ENCODE measurements around the gene CES3.

CES3 gene

DNA sequence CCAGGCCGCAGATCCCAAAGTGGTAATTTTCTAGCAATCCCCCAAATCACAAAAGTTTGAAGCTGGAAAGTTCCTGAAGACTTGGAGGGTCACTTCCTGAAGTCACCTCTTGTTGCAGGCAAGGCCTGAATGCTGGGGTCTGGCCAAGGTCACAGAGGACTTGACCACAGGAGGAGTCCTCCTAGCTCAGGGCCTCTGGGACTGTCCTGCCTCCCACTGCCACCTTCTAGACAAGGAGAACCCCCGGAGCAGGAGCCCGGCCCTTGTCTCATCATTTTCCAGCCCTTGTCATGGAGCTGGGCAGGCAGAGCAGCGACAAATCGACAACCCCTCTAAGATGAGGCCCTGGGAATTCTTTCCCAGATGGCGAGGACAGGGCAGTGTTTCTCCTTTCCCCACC lies 42.7 kb upstream of the CES3 start:
- no peak overlapping the region for H3K9ac ChIP-seq (ENCODE audit: low read length)

GRCh38 chr16:66918803-66919568 lies 42.1 kb upstream of the CES3 start, which contains the start of gene CDH16:
CDH16 (minus strand) TSS chr16:66918885; CDS start chr16:66918065, 820 bp downstream.
- Histone ChIP-seq H3K36me3 (ENCODE audit: control insufficient read depth in 1 of 2, insufficient read depth in 2 of 2, low read depth in 1 of 2, low read length in 2 of 2) (peaks cover 0 to 18% of the 10 kb centered on the region in 2 experiments), H2BK5ac (ENCODE audit: low read depth, low read length, poor library complexity, severe bottlenecking) (peak within 1 kb of the TSS; percentile 26), H2AFZ (ENCODE audit: low read depth, low read length) (no peak within 1 kb of the TSS), H3K9ac (ENCODE audit: low read length) (no peak within 1 kb of the TSS), H3K27ac (ENCODE audit: low read length, poor library complexity, severe bottlenecking) (peak within 1 kb of the TSS; percentile 34), H3K9me3 (ENCODE audit: control insufficient read depth, low read length) (no peaks in the 10 kb centered on the region), H3K4me2 (ENCODE audit: low read length, poor library complexity, severe bottlenecking) (no peak within 1 kb of the TSS), H3K27me3 (ENCODE audit: control insufficient read depth in 1 of 2, insufficient read depth in 1 of 2, low read length in 2 of 2) (peaks cover 20 to 77% of the 10 kb centered on the region in 2 experiments), H3K18ac (ENCODE audit: low read depth in 1 of 2, low read length in 2 of 2) (no peak within 1 kb of the TSS), H4K91ac (ENCODE audit: low read length) (no peak within 1 kb of the TSS), H2BK120ac (ENCODE audit: low read depth, low read length) (no peak within 1 kb of the TSS), H3K79me1 (replicated peaks; ENCODE audit: low read length, poor library complexity, severe bottlenecking) (no peaks in the 10 kb centered on the region), H3K4ac (ENCODE audit: low read depth in 1 of 2, low read length in 2 of 2) (no peak within 1 kb of the TSS), H3K23ac (ENCODE audit: low read length in 2 of 2) (no peak within 1 kb of the TSS), H4K8ac (ENCODE audit: low read length) (no peak within 1 kb of the TSS), H3K4me3 (ENCODE audit: insufficient read depth in 1 of 2, low read depth in 1 of 2, low read length in 2 of 2) (no peak within 1 kb of the TSS), H2BK15ac (ENCODE audit: low read depth, poor library complexity, severe bottlenecking) (peak within 1 kb of the TSS; percentile 8), H2BK12ac (ENCODE audit: low read length in 2 of 2) (peak within 1 kb of the TSS in 1 of 2 experiments; percentile 73), H3K4me1 (ENCODE audit: control insufficient read depth, insufficient read depth, low read depth, low read length) (peaks cover 32% of the 10 kb centered on the region), H2AK5ac (ENCODE audit: low read length, severe bottlenecking) (peak within 1 kb of the TSS; percentile 73), H3K14ac (ENCODE audit: low read length in 2 of 2) (no peak within 1 kb of the TSS)
- WGBS = 78% methylated on average over 7 of the region's 7 CpGs
- no peak for DNase-seq

More for the DNA sequence above, 42.7 kb upstream of the CES3 start:
- Histone ChIP-seq H3K4me3 (ENCODE audit: insufficient read depth in 1 of 2, low read depth in 1 of 2, low read length in 2 of 2) (no peak overlapping the region), H3K4ac (ENCODE audit: low read depth in 1 of 2, low read length in 2 of 2) (no peak overlapping the region), H2BK15ac (ENCODE audit: low read depth, poor library complexity, severe bottlenecking) (no peak overlapping the region), H3K36me3 (ENCODE audit: control insufficient read depth in 1 of 2, insufficient read depth in 2 of 2, low read depth in 1 of 2, low read length in 2 of 2) (peaks cover 0 to 14% of the 10 kb centered on the region in 2 experiments), H3K27ac (ENCODE audit: low read length, poor library complexity, severe bottlenecking) (peak overlapping the region; percentile 23), H3K9me3 (ENCODE audit: control insufficient read depth, low read length) (no peaks in the 10 kb centered on the region), H3K27me3 (ENCODE audit: control insufficient read depth in 1 of 2, insufficient read depth in 1 of 2, low read length in 2 of 2) (peaks cover 20 to 76% of the 10 kb centered on the region in 2 experiments), H3K14ac (ENCODE audit: low read length in 2 of 2) (no peak overlapping the region), H3K79me1 (replicated peaks; ENCODE audit: low read length, poor library complexity, severe bottlenecking) (no peaks in the 10 kb centered on the region), H3K18ac (ENCODE audit: low read depth in 1 of 2, low read length in 2 of 2) (no peak overlapping the region), H4K91ac (ENCODE audit: low read length) (no peak overlapping the region), H3K23ac (ENCODE audit: low read length in 2 of 2) (no peak overlapping the region), H3K4me2 (ENCODE audit: low read length, poor library complexity, severe bottlenecking) (no peak overlapping the region), H2BK5ac (ENCODE audit: low read depth, low read length, poor library complexity, severe bottlenecking) (peak overlapping the region; percentile 26), H2BK12ac (ENCODE audit: low read length in 2 of 2) (no peak overlapping the region), H3K4me1 (ENCODE audit: control insufficient read depth, insufficient read depth, low read depth, low read length) (peaks cover 27% of the 10 kb centered on the region), H4K8ac (ENCODE audit: low read length) (no peak overlapping the region), H2AFZ (ENCODE audit: low read depth, low read length) (no peak overlapping the region), H2AK5ac (ENCODE audit: low read length, severe bottlenecking) (peak overlapping the region; percentile 5), H2BK120ac (ENCODE audit: low read depth, low read length) (no peak overlapping the region)
- 87% methylated on average over 6 of the region's 6 CpGs for WGBS
- DNase-seq = no peak

DNA sequence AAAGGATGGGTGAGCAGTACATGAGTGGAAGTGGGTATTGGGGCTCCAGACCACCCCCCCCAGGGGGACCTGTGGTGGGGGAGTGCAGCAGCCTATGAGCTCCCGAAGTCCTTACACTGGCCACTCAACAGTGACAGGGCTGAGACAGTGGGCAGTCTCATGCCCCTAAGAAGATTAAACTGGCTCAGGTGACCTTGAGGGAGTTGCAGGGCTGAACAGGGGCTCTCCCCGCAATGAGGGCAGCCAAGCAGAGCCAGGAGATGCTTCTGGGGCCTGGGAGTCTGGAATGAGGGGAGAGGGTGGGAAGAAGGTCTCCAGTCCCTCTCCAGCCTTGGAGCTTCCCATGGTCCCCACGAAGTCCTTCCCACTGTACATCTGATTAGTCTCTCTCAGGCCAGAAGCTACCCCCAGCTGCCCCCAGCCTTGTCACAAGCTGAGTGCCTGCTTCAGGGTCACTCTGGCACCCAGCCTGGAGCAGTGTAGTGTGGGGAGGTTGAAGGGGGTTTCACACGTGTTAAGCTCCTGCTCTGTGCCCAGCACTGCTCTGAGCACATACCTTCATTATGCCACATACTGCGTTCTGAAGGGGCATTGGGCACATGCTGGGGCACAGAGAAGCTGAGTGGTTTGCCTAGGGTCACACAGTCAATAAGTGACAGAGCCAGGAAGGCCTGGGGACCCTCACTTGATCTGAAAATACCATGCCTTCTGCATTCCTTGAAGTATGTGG lies 41.3 kb upstream of the CES3 start:
- Histone ChIP-seq H3K4me2 (ENCODE audit: low read length, poor library complexity, severe bottlenecking) (no peak overlapping the region), H3K36me3 (ENCODE audit: control insufficient read depth in 1 of 2, insufficient read depth in 2 of 2, low read depth in 1 of 2, low read length in 2 of 2) (peaks cover 0 to 18% of the 10 kb centered on the region in 2 experiments), H3K14ac (ENCODE audit: low read length in 2 of 2) (peak overlapping the region in 1 of 2 experiments; percentile 56), H3K4me3 (ENCODE audit: insufficient read depth in 1 of 2, low read depth in 1 of 2, low read length in 2 of 2) (no peak overlapping the region), H2BK12ac (ENCODE audit: low read length in 2 of 2) (peak overlapping the region in 1 of 2 experiments; percentile 73), H3K27me3 (ENCODE audit: control insufficient read depth in 1 of 2, insufficient read depth in 1 of 2, low read length in 2 of 2) (peaks cover 18 to 74% of the 10 kb centered on the region in 2 experiments), H2BK15ac (ENCODE audit: low read depth, poor library complexity, severe bottlenecking) (peak overlapping the region; percentile 8), H2BK5ac (ENCODE audit: low read depth, low read length, poor library complexity, severe bottlenecking) (no peak overlapping the region), H3K27ac (ENCODE audit: low read length, poor library complexity, severe bottlenecking) (peak overlapping the region; percentile 34), H2AFZ (ENCODE audit: low read depth, low read length) (no peak overlapping the region), H3K18ac (ENCODE audit: low read depth in 1 of 2, low read length in 2 of 2) (peak overlapping the region in 1 of 2 experiments; percentile 8), H3K9me3 (ENCODE audit: control insufficient read depth, low read length) (no peaks in the 10 kb centered on the region), H2BK120ac (ENCODE audit: low read depth, low read length) (no peak overlapping the region), H3K4me1 (ENCODE audit: control insufficient read depth, insufficient read depth, low read depth, low read length) (peaks cover 34% of the 10 kb centered on the region), H2AK5ac (ENCODE audit: low read length, severe bottlenecking) (peak overlapping the region; percentile 73), H3K79me1 (replicated peaks; ENCODE audit: low read length, poor library complexity, severe bottlenecking) (no peaks in the 10 kb centered on the region), H3K23ac (ENCODE audit: low read length in 2 of 2) (no peak overlapping the region), H4K8ac (ENCODE audit: low read length) (no peak overlapping the region), H3K4ac (ENCODE audit: low read depth in 1 of 2, low read length in 2 of 2) (no peak overlapping the region), H4K91ac (ENCODE audit: low read length) (no peak overlapping the region), H3K9ac (ENCODE audit: low read length) (no peak overlapping the region)
- WGBS = 70% methylated on average over 5 of the region's 5 CpGs
- no peak for DNase-seq

- no peak overlapping the region for H4K91ac ChIP-seq (ENCODE audit: low read length)
- H3K14ac ChIP-seq (ENCODE audit: low read length in 2 of 2) = no peak overlapping the region
- no peak overlapping the region for H3K23ac ChIP-seq (ENCODE audit: low read length in 2 of 2)
- no peaks in the 10 kb centered on the region for H3K79me1 ChIP-seq (replicated peaks; ENCODE audit: low read length, poor library complexity, severe bottlenecking)
- no peak overlapping the region for H2BK5ac ChIP-seq (ENCODE audit: low read depth, low read length, poor library complexity, severe bottlenecking)
- no peak overlapping the region for H2AFZ ChIP-seq (ENCODE audit: low read depth, low read length)
- H3K18ac ChIP-seq (ENCODE audit: low read depth in 1 of 2, low read length in 2 of 2) = no peak overlapping the region
- WGBS = 37% methylated on average over 2 of the region's 2 CpGs
- H3K4me1 ChIP-seq (ENCODE audit: control insufficient read depth, insufficient read depth, low read depth, low read length) = peaks cover 40% of the 10 kb centered on the region
- no peak overlapping the region for H2BK120ac ChIP-seq (ENCODE audit: low read depth, low read length)
- no peak overlapping the region for H4K8ac ChIP-seq (ENCODE audit: low read length)
- no peak overlapping the region for H3K4ac ChIP-seq (ENCODE audit: low read depth in 1 of 2, low read length in 2 of 2)
- H3K9ac ChIP-seq (ENCODE audit: low read length) = no peak overlapping the region
- H3K36me3 ChIP-seq (ENCODE audit: control insufficient read depth in 1 of 2, insufficient read depth in 2 of 2, low read depth in 1 of 2, low read length in 2 of 2) = peaks cover 0 to 18% of the 10 kb centered on the region in 2 experiments
- H3K4me3 ChIP-seq (ENCODE audit: insufficient read depth in 1 of 2, low read depth in 1 of 2, low read length in 2 of 2) = no peak overlapping the region
- no peak overlapping the region for H2BK15ac ChIP-seq (ENCODE audit: low read depth, poor library complexity, severe bottlenecking)
- no peak for DNase-seq
- H2BK12ac ChIP-seq (ENCODE audit: low read length in 2 of 2) = no peak overlapping the region
- peak overlapping the region; percentile 73 for H2AK5ac ChIP-seq (ENCODE audit: low read length, severe bottlenecking)
- no peak overlapping the region for H3K27ac ChIP-seq (ENCODE audit: low read length, poor library complexity, severe bottlenecking)
- H3K27me3 ChIP-seq (ENCODE audit: control insufficient read depth in 1 of 2, insufficient read depth in 1 of 2, low read length in 2 of 2) = peaks cover 13 to 69% of the 10 kb centered on the region in 2 experiments
- no peaks in the 10 kb centered on the region for H3K9me3 ChIP-seq (ENCODE audit: control insufficient read depth, low read length)
- H3K4me2 ChIP-seq (ENCODE audit: low read length, poor library complexity, severe bottlenecking) = no peak overlapping the region
Measured at GRCh38 chr16:66920299-66920590, 40.8 kb upstream of the CES3 start.
